ENCODE measurements around the gene SLC26A2.

DNA sequence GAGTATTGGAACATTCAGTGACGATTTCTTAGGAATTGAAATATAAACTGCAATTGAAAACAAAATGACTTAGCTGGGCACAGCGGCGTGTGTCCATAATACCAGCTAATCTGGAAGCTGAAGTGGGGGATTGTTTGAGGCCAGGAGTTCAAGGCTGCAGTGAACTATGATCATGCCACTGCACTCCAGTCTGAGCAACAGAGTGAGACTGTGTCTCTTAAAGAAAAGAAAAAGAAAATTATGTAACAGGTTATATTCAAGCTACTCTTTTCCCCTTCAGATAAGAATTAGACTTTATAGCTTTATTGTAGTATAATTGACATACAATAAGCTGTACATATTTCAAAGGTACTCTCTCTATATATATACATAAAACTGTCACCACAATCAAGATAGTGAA, 6.4 kb downstream of the SLC26A2 start:
- TF ChIP-seq CTCF (IDR thresholded peaks at IDR 0.05) (no peak), POLR2A (IDR thresholded peaks at IDR 0.05) (no peak)
